Measurements from ENCODE around the gene GNAS-AS1.

Gene GNAS-AS1

GRCh38 chr20:58839991-58840747 lies 10.5 kb downstream of the GNAS-AS1 start:
- Histone ChIP-seq H3K4me1 (ENCODE audit: insufficient read depth, insufficient read length) (peaks cover 13% of the 10 kb centered on the region), H3K27me3 (ENCODE audit: insufficient read depth, insufficient read length) (peaks cover 39% of the 10 kb centered on the region), H3K9ac (ENCODE audit: insufficient read length, low read depth) (peak overlapping the region; percentile 53), H3K9me3 (ENCODE audit: insufficient read depth, low read length) (no peaks in the 10 kb centered on the region), H3K4me3 (ENCODE audit: insufficient read length, low read depth) (peak overlapping the region; percentile 12), H3K36me3 (ENCODE audit: insufficient read depth, insufficient read length, low read length) (peaks cover 67% of the 10 kb centered on the region)
- no peak for DNase-seq (ENCODE audit: low read depth, low spot score)
- TF ChIP-seq YY1 (IDR thresholded peaks at IDR 0.05; ENCODE audit: insufficient read depth, insufficient read length) (no peak), ZNF274 (IDR thresholded peaks at IDR 0.05; ENCODE audit: low read depth, low read length) (no peak), SUZ12 (IDR thresholded peaks at IDR 0.05; ENCODE audit: extremely low read depth, insufficient read depth, insufficient read length) (no peak)

- peaks cover 69% of the 10 kb centered on the region for H3K36me3 ChIP-seq (ENCODE audit: insufficient read depth, insufficient read length, low read length)
- H3K27me3 ChIP-seq (ENCODE audit: insufficient read depth, insufficient read length): peaks cover 39% of the 10 kb centered on the region
- H3K9ac ChIP-seq (ENCODE audit: insufficient read length, low read depth): peak overlapping the region; percentile 53
- H3K4me1 ChIP-seq (ENCODE audit: insufficient read depth, insufficient read length): peaks cover 8% of the 10 kb centered on the region
- no peak overlapping the region for H3K4me3 ChIP-seq (ENCODE audit: insufficient read length, low read depth)
- DNase-seq (ENCODE audit: low read depth, low spot score): no peak
- TF ChIP-seq ZNF274 (IDR thresholded peaks at IDR 0.05; ENCODE audit: low read depth, low read length): no peak
- no peak for TF ChIP-seq SUZ12 (IDR thresholded peaks at IDR 0.05; ENCODE audit: extremely low read depth, insufficient read depth, insufficient read length)
- no peak for TF ChIP-seq YY1 (IDR thresholded peaks at IDR 0.05; ENCODE audit: insufficient read depth, insufficient read length)
- H3K9me3 ChIP-seq (ENCODE audit: insufficient read depth, low read length): no peaks in the 10 kb centered on the region
These were observed 11.2 kb downstream of the GNAS-AS1 start for GRCh38 chr20:58839474-58839874.

- Histone ChIP-seq H3K9ac (ENCODE audit: insufficient read length, low read depth) (no peak overlapping the region), H3K4me3 (ENCODE audit: insufficient read length, low read depth) (no peak overlapping the region), H3K36me3 (ENCODE audit: insufficient read depth, insufficient read length, low read length) (peaks cover 79% of the 10 kb centered on the region), H3K9me3 (ENCODE audit: insufficient read depth, low read length) (no peaks in the 10 kb centered on the region), H3K4me1 (ENCODE audit: insufficient read depth, insufficient read length) (peaks cover 8% of the 10 kb centered on the region), H3K27me3 (ENCODE audit: insufficient read depth, insufficient read length) (peaks cover 34% of the 10 kb centered on the region)
- no peak for DNase-seq (ENCODE audit: low read depth, low spot score)
- no peak for TF ChIP-seq ZNF274 (IDR thresholded peaks at IDR 0.05; ENCODE audit: low read depth, low read length)
- TF ChIP-seq SUZ12 (IDR thresholded peaks at IDR 0.05; ENCODE audit: extremely low read depth, insufficient read depth, insufficient read length): no peak
- TF ChIP-seq YY1 (IDR thresholded peaks at IDR 0.05; ENCODE audit: insufficient read depth, insufficient read length): no peak
These were observed 12.5 kb downstream of the GNAS-AS1 start for GRCh38 chr20:58838174-58838573.

GRCh38 chr20:58837717-58838116 lies 13.0 kb downstream of the GNAS-AS1 start:
- peaks cover 83% of the 10 kb centered on the region for H3K36me3 ChIP-seq (ENCODE audit: insufficient read depth, insufficient read length, low read length)
- TF ChIP-seq SUZ12 (IDR thresholded peaks at IDR 0.05; ENCODE audit: extremely low read depth, insufficient read depth, insufficient read length) (no peak), YY1 (IDR thresholded peaks at IDR 0.05; ENCODE audit: insufficient read depth, insufficient read length) (no peak), ZNF274 (IDR thresholded peaks at IDR 0.05; ENCODE audit: low read depth, low read length) (no peak)
- peaks cover 34% of the 10 kb centered on the region for H3K27me3 ChIP-seq (ENCODE audit: insufficient read depth, insufficient read length)
- no peak overlapping the region for H3K9ac ChIP-seq (ENCODE audit: insufficient read length, low read depth)
- no peak overlapping the region for H3K4me3 ChIP-seq (ENCODE audit: insufficient read length, low read depth)
- no peaks in the 10 kb centered on the region for H3K9me3 ChIP-seq (ENCODE audit: insufficient read depth, low read length)
- DNase-seq (ENCODE audit: low read depth, low spot score): no peak
- H3K4me1 ChIP-seq (ENCODE audit: insufficient read depth, insufficient read length): peaks cover 6% of the 10 kb centered on the region

- TF ChIP-seq SUZ12 (IDR thresholded peaks at IDR 0.05; ENCODE audit: extremely low read depth, insufficient read depth, insufficient read length) (no peak), ZNF274 (IDR thresholded peaks at IDR 0.05; ENCODE audit: low read depth, low read length) (no peak), YY1 (IDR thresholded peaks at IDR 0.05; ENCODE audit: insufficient read depth, insufficient read length) (no peak)
- peaks cover 24% of the 10 kb centered on the region for H3K27me3 ChIP-seq (ENCODE audit: insufficient read depth, insufficient read length)
- peaks cover 74% of the 10 kb centered on the region for H3K36me3 ChIP-seq (ENCODE audit: insufficient read depth, insufficient read length, low read length)
- H3K9ac ChIP-seq (ENCODE audit: insufficient read length, low read depth): no peak overlapping the region
- peaks cover 3% of the 10 kb centered on the region for H3K4me1 ChIP-seq (ENCODE audit: insufficient read depth, insufficient read length)
- no peaks in the 10 kb centered on the region for H3K9me3 ChIP-seq (ENCODE audit: insufficient read depth, low read length)
- no peak overlapping the region for H3K4me3 ChIP-seq (ENCODE audit: insufficient read length, low read depth)
- no peak for DNase-seq (ENCODE audit: low read depth, low spot score)
These were observed 14.0 kb downstream of the GNAS-AS1 start for GRCh38 chr20:58836616-58837204.

GRCh38 chr20:58835231-58835630 lies 15.5 kb downstream of the GNAS-AS1 start:
- Histone ChIP-seq H3K36me3 (ENCODE audit: insufficient read depth, insufficient read length, low read length) (peaks cover 65% of the 10 kb centered on the region), H3K4me3 (ENCODE audit: insufficient read length, low read depth) (no peak overlapping the region), H3K4me1 (ENCODE audit: insufficient read depth, insufficient read length) (peaks cover 1% of the 10 kb centered on the region), H3K9ac (ENCODE audit: insufficient read length, low read depth) (no peak overlapping the region), H3K9me3 (ENCODE audit: insufficient read depth, low read length) (no peaks in the 10 kb centered on the region), H3K27me3 (ENCODE audit: insufficient read depth, insufficient read length) (peaks cover 9% of the 10 kb centered on the region)
- no peak for DNase-seq (ENCODE audit: low read depth, low spot score)
- TF ChIP-seq YY1 (IDR thresholded peaks at IDR 0.05; ENCODE audit: insufficient read depth, insufficient read length) (no peak), ZNF274 (IDR thresholded peaks at IDR 0.05; ENCODE audit: low read depth, low read length) (no peak), SUZ12 (IDR thresholded peaks at IDR 0.05; ENCODE audit: extremely low read depth, insufficient read depth, insufficient read length) (no peak)

GRCh38 chr20:58833921-58834320 lies 16.8 kb downstream of the GNAS-AS1 start:
- H3K4me3 ChIP-seq (ENCODE audit: insufficient read length, low read depth): no peak overlapping the region
- no peak for DNase-seq (ENCODE audit: low read depth, low spot score)
- TF ChIP-seq SUZ12 (IDR thresholded peaks at IDR 0.05; ENCODE audit: extremely low read depth, insufficient read depth, insufficient read length) (no peak), ZNF274 (IDR thresholded peaks at IDR 0.05; ENCODE audit: low read depth, low read length) (no peak), YY1 (IDR thresholded peaks at IDR 0.05; ENCODE audit: insufficient read depth, insufficient read length) (no peak)
- H3K9ac ChIP-seq (ENCODE audit: insufficient read length, low read depth): no peak overlapping the region
- H3K9me3 ChIP-seq (ENCODE audit: insufficient read depth, low read length): no peaks in the 10 kb centered on the region
- H3K27me3 ChIP-seq (ENCODE audit: insufficient read depth, insufficient read length): no peaks in the 10 kb centered on the region
- H3K4me1 ChIP-seq (ENCODE audit: insufficient read depth, insufficient read length): no peaks in the 10 kb centered on the region
- peaks cover 60% of the 10 kb centered on the region for H3K36me3 ChIP-seq (ENCODE audit: insufficient read depth, insufficient read length, low read length)

Measured in NT2/D1 (cell line).